Medulla oblongata (tissue), 1 donor: ENCODE results near the gene ARID1B.

ENCODE experiments used
- DNase-seq: peaks from one replicate; pipeline ENCODE4 v3.0.0-alpha.2; 2015; ENCODE audit errors: extremely low spot score

Gene ARID1B

GRCh38 chr6:156904176-156904967 is 127.2 kb downstream of the ARID1B start:
- no peak for DNase-seq

- no peak for DNase-seq
These were observed 128.6 kb downstream of the ARID1B start for GRCh38 chr6:156905801-156906200.

- DNase-seq = no peak
These were observed 129.3 kb downstream of the ARID1B start for GRCh38 chr6:156906451-156906850.

GRCh38 chr6:156909212-156910010 is 132.2 kb downstream of the ARID1B start:
- DNase-seq = no peak

- no peak for DNase-seq
These were observed 132.8 kb downstream of the ARID1B start for GRCh38 chr6:156910011-156910334.

- no peak for DNase-seq
These were observed 133.8 kb downstream of the ARID1B start for GRCh38 chr6:156910938-156911337.

- no peak for DNase-seq
These were observed 134.4 kb downstream of the ARID1B start for GRCh38 chr6:156911581-156911980.

GRCh38 chr6:156912431-156912830 is 135.3 kb downstream of the ARID1B start:
- peak; percentile 51 for DNase-seq

GRCh38 chr6:156914181-156914580 is 137.0 kb downstream of the ARID1B start:
- no peak for DNase-seq

GRCh38 chr6:156916130-156916801 is 139.1 kb downstream of the ARID1B start:
- no peak for DNase-seq

- DNase-seq = no peak
These were observed 140.0 kb downstream of the ARID1B start for GRCh38 chr6:156917213-156917612.

GRCh38 chr6:156918647-156919046 is 141.5 kb downstream of the ARID1B start:
- DNase-seq = no peak

- DNase-seq = no peak
These were observed 142.2 kb downstream of the ARID1B start for GRCh38 chr6:156919370-156919769.

GRCh38 chr6:156919814-156920369 is 142.7 kb downstream of the ARID1B start:
- DNase-seq = no peak

- DNase-seq = no peak
These were observed 147.1 kb downstream of the ARID1B start for GRCh38 chr6:156924246-156924645.

GRCh38 chr6:156925026-156925425 is 147.8 kb downstream of the ARID1B start:
- DNase-seq = no peak

GRCh38 chr6:156925718-156926607 is 148.8 kb downstream of the ARID1B start:
- DNase-seq = no peak

- DNase-seq = no peak
These were observed 150.9 kb downstream of the ARID1B start for GRCh38 chr6:156928126-156928525.

- DNase-seq = no peak
These were observed 151.8 kb downstream of the ARID1B start for GRCh38 chr6:156928972-156929371.

GRCh38 chr6:156931283-156931682 is 154.1 kb downstream of the ARID1B start:
- no peak for DNase-seq
